Skeletal muscle satellite cell (primary cell): ENCODE measurements around the gene HTATSF1. TPM values are rescaled to one million over a fixed set of nuclear protein-coding genes. Genes with fewer than 3 reads are reported as not detected.

Source experiments
- H3K27me3 ChIP-seq: 2 replicates; pipeline ENCODE4 v1.7.0; 2013; ENCODE audit warnings: low read length; ENCODE audit not compliant: control insufficient read depth, insufficient read depth
- H3K36me3 ChIP-seq: 2 replicates; pipeline ENCODE4 v1.7.0; 2013; ENCODE audit warnings: mild to moderate bottlenecking, control low read depth, low read length; ENCODE audit not compliant: insufficient read depth
- H3K4me1 ChIP-seq: 2 replicates; pipeline ENCODE4 v1.7.0; 2013; ENCODE audit warnings: low read length; ENCODE audit not compliant: control insufficient read depth, insufficient read depth
- H3K4me2 ChIP-seq: 2 replicates; pipeline ENCODE4 v1.7.0; 2013; ENCODE audit warnings: mild to moderate bottlenecking, low read length
- H3K4me3 ChIP-seq: 2 replicates; pipeline ENCODE4 v1.7.0; 2013; ENCODE audit warnings: low read length
- H3K9ac ChIP-seq: 2 replicates; pipeline ENCODE4 v1.7.0; 2013; ENCODE audit warnings: mild to moderate bottlenecking, low read depth, low read length, moderate library complexity
- H3K9me3 ChIP-seq: replicated peaks from 2 replicates; pipeline ENCODE4 v1.7.0; 2013; ENCODE audit warnings: mild to moderate bottlenecking, control low read depth, low read length
- small RNA-seq: library from RNA; depleted of rRNA; stranded (forward); fragments of <200 nt; gene quantifications from one replicate; pipeline ENCODE3, GENCODE V24; 2012

Gene HTATSF1

DNA sequence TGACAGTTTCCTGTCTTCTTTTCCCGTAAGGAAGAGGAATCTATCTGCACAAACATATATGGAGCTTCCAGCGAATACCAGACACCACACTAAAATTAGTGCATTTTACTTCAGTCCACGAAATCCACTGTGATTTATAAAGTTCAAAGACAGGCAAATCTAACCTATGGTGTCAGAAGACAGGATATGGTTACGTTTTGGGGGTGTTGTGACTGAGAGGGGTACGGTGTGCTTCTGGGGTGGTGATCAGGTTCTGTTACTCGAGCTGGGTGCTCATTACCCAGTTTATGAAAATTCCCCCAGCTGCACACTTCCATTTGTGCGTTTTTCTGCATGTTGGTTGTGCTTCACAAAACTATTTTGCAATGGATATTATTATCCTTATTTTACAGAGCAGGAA, 44.9 kb downstream of the HTATSF1 start:
- no peak overlapping the region for H3K4me2 ChIP-seq
- H3K36me3 ChIP-seq: no peaks in the 10 kb centered on the region
- H3K9ac ChIP-seq: no peak overlapping the region
- no peaks in the 10 kb centered on the region for H3K9me3 ChIP-seq
- H3K27me3 ChIP-seq: peaks cover 14% of the 10 kb centered on the region
- H3K4me1 ChIP-seq: no peaks in the 10 kb centered on the region
- no peak overlapping the region for H3K4me3 ChIP-seq

GRCh38 chrX:136546371-136546781, 49.0 kb downstream of the HTATSF1 start:
- no peak overlapping the region for H3K9ac ChIP-seq
- no peaks in the 10 kb centered on the region for H3K36me3 ChIP-seq
- no peak overlapping the region for H3K4me2 ChIP-seq
- no peak overlapping the region for H3K4me3 ChIP-seq
- no peaks in the 10 kb centered on the region for H3K9me3 ChIP-seq
- H3K27me3 ChIP-seq: peaks cover 13% of the 10 kb centered on the region
- no peaks in the 10 kb centered on the region for H3K4me1 ChIP-seq

GRCh38 chrX:136549226-136549625, 51.8 kb downstream of the HTATSF1 start:
- Histone ChIP-seq H3K4me2 (no peak overlapping the region), H3K4me1 (no peaks in the 10 kb centered on the region), H3K9ac (no peak overlapping the region), H3K4me3 (no peak overlapping the region), H3K36me3 (no peaks in the 10 kb centered on the region), H3K27me3 (peaks cover 13% of the 10 kb centered on the region), H3K9me3 (no peaks in the 10 kb centered on the region)

- H3K4me1 ChIP-seq: no peaks in the 10 kb centered on the region
- no peaks in the 10 kb centered on the region for H3K9me3 ChIP-seq
- H3K36me3 ChIP-seq: no peaks in the 10 kb centered on the region
- H3K9ac ChIP-seq: no peak overlapping the region
- H3K27me3 ChIP-seq: peaks cover 22% of the 10 kb centered on the region
- no peak overlapping the region for H3K4me3 ChIP-seq
- H3K4me2 ChIP-seq: no peak overlapping the region
Observed at GRCh38 chrX:136551410-136551809, 54.0 kb downstream of the HTATSF1 start.

- Histone ChIP-seq H3K4me1 (no peaks in the 10 kb centered on the region), H3K9ac (no peak overlapping the region), H3K27me3 (peaks cover 15% of the 10 kb centered on the region), H3K9me3 (no peaks in the 10 kb centered on the region), H3K4me2 (no peak overlapping the region), H3K4me3 (no peak overlapping the region), H3K36me3 (no peaks in the 10 kb centered on the region)
Observed at GRCh38 chrX:136555694-136556093, 58.3 kb downstream of the HTATSF1 start.

Small RNA genes within 50 kb of the gene (small RNA-seq; reads per million reads assigned to genes)
- not detected for gene MIR934
